GM18868 (cell line): ENCODE measurements around the gene TNS1.
"Not testable (repeated sequence)": the region's sequence is repeated elsewhere in the genome, so short reads cannot be mapped to it uniquely, and the experiment has no call there.

Source experiments
- ATAC-seq: cut with Tn5 transposase; IDR thresholded peaks from one replicate; pipeline ENCODE4 v1.9.1; 2021; ENCODE audit warnings: mild to moderate bottlenecking, moderate library complexity; ENCODE audit not compliant: unreplicated experiment

The TNS1 gene

GRCh38 chr2:218002845-218003180 lies at the start of gene TNS1:
TSS of gene TNS1 (minus strand) at chr2:218002995. CDS start at chr2:218002872, 123 bp downstream.
- ATAC-seq = no peak

- ATAC-seq = no peak
Observed at GRCh38 chr2:218051903-218052302, 49.1 kb upstream of the TNS1 start.

GRCh38 chr2:218047536-218048225 lies 44.9 kb upstream of the TNS1 start:
- no peak for ATAC-seq

GRCh38 chr2:218046238-218046637 lies 43.4 kb upstream of the TNS1 start:
- peak; percentile 88 for ATAC-seq

DNA sequence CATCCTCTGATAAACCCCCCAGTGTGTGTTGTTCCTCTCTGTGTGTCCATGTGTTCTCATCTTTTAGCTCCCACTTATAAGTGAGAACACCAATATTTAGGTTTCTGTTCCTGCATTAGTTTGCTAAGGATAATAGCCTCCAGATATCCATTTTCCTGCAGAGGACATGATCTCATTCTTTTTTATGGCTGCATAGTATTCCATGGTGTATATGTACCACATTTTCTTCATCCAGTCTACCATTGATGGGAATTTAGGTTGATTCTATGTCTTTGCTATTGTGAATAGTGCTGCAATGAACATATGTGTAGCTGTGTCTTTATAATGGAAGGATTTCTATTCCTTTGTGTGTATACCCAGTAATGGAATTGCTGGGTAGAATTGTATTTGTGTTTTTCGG lies 41.8 kb upstream of the TNS1 start:
- ATAC-seq = not testable (repeated sequence)

GRCh38 chr2:218043701-218044109 lies 40.9 kb upstream of the TNS1 start:
- ATAC-seq = no peak

GRCh38 chr2:218043100-218043499 lies 40.3 kb upstream of the TNS1 start:
- no peak for ATAC-seq

DNA sequence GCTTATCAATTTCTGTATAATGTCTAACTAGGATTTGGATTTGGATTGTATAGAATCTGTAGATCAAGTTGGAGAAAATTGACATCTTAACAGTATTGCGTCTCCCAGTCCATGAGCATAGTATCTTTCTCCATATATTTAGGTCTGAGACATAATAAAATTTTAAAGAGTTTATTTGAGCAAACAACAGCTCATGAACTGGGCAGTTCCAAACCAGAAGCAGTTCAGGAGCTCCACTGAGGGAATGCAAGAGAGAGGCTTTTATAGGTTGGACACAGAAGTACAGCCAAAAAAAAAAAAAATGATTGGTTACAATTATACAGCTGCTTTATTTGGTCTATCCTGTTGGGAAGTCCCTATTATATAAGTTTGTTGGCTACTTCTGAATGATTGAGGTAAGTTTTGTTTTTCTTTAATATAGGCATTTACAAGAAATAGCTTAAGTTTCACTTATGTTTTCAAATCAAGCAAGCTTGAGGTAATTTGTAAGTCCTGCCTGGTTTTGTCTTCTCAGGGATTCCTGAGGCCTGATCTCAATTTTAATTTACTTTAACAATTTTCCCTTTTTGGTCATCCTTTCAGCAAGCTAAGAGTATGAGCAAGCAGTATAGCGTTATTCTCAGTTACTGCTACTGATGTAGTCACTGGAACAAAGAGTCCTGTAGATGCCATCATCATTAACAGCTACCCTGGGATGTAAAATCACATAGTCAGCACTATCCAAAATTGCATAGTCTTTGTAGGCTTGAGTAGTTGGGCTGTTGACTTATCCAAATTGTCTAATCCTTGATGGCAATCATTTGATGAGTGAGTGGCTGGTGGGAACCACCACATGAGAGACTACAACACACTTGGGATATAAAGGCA lies 38.7 kb upstream of the TNS1 start:
- no peak for ATAC-seq

DNA sequence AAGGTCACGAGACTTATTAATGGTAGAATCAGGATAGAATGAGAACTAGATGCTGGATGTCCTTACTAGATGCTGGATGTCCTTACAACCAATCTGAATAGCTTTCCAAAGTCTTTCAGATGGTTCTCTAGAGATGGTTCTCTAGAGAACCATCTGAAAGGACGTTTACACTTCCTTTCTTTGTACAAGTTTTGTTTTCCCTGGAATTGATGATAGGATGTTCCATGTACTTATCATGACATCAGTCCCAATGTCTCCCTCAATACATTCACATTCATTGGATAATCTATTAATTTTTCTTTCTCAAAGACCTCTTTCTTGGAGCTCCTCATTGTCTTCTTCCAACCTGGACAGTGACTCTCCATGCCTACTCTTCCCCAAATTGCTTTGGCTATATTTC lies 38.1 kb upstream of the TNS1 start:
- no peak for ATAC-seq

- no peak for ATAC-seq
Observed at GRCh38 chr2:218039171-218039570, 36.4 kb upstream of the TNS1 start.

DNA sequence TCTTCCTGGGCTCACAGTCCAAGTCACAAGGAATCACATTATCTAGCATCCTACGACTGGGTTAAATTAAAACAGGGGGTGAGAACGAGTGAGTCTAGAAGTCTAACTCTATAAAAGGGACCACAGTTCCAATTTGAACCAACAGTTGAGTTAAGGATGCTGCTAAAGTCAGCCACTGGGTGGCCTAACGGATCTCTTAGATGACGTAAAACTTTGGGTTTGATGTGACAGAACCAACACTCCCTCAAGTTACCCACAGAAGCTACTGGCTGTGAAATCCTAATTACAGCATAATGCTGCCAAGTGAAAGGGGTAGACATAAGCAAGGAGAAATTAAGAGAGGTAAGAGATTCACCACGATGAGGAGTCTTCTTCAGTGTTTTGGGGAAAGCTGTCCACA lies 33.6 kb upstream of the TNS1 start:
- ATAC-seq = no peak

DNA sequence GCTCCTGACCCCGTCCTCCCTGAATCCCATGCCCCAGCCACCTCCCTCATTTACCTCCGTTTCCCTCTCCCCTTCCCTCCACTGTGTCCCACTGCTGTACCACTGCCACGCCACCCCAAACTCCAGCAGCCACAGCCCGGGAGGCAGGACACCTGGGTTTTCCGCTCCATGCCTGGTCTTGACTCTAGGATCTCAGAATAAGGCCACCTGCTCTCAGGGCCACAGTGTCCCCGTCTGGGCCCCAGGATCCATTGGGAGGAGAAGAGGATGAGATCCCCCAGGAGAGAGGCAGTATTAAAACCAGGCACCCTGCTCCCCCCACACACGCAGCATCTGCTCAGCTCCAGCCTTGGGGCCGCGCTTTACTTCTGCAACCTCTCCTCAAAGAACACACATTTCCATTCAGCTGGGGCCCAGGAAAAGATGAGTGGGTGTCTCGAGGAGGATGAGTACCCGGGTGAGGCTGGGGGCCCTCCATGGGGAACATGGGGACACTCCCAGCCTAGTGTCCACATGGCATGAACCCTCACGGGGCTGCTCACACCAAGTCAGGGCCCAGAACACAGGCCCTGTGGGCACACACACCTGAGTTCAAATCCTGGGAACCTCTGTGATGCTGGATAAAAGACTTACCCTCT lies 32.8 kb upstream of the TNS1 start:
- ATAC-seq = no peak

GRCh38 chr2:218034497-218035213 lies 31.9 kb upstream of the TNS1 start:
- peak; percentile 76 for ATAC-seq

- no peak for ATAC-seq
Observed at GRCh38 chr2:218033590-218034496, 31.0 kb upstream of the TNS1 start.

DNA sequence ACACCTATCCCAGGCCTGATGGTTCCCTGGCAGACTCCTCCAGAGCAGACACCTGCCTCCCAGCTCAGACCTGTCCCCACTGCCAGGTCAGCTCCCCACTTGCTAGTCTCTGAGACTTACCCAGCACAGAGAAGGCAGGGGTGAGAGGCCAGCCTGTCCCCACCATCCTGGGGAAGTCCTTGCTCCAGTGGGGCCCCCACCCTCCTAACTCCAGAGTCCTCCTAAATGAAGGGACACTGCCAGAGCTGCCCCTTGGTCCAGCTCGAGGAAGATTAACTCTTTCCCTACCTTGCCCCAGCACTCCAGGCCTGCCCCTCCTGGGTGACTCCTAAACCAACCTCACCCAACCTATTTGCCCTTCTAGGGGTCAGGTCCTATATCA lies 30.4 kb upstream of the TNS1 start:
- ATAC-seq = no peak

DNA sequence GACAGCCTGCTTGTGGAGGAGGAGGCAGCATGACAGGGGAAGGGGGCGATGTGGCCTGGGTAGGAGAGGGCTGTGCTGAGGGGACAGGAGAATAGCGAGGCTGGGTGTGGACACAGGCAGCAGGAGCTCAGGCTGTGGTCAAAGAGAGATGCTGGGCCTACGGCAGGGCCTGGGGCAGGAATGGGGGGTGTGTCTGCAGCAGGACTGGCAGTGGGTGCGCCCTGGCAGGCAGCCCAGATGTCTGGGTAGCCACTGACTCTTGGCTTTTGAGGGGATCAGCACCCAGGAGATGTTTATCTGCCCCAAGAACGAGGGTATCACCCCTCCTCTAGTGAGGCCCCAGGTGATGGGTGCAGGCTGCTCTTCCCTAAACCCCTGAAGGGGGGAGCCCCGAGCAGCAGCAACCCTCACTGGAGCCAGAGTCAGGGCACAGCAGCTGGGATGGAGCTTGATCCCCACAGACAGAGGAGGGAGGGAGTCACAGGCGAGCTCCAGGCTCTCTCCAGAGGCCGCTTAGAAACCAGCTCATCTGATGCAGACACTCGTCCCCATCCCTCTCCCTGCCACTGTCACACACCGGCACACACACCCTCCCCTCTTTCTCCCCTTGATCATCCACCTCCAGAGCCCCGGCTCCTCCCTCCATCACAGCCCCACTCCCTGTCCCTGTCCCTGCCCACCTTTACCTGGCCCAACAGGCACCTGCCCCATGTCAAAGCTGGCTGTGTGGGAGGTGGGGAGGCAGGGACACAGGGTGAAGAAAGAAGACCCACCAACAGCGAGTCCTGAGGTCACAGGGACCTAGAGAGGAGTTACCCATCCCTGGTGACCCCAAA lies 29.8 kb upstream of the TNS1 start:
- ATAC-seq = no peak

DNA sequence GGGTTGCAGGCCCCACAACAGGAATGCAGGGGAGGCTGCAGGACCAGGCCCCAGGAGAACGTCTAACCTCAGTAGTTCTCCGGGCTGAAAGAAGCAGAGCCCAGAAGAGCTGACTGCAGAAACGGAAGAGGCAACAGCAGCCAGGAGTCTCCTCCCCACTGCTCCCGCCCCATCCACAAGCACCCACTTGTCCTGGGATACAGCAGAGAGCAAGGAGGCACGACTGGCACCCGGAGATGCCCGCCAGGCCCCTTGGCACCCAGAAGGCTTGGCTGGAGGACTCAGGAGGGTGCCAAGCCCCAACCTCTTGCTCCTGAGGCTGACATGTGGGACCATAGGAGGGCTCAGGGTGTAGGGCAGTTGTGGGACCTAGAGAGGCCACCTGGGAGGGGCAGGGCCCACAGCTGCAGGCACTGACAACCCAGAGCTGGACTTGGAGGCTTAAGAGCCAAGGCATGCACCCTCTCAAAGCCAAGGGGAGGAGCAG lies 29.0 kb upstream of the TNS1 start:
- no peak for ATAC-seq

DNA sequence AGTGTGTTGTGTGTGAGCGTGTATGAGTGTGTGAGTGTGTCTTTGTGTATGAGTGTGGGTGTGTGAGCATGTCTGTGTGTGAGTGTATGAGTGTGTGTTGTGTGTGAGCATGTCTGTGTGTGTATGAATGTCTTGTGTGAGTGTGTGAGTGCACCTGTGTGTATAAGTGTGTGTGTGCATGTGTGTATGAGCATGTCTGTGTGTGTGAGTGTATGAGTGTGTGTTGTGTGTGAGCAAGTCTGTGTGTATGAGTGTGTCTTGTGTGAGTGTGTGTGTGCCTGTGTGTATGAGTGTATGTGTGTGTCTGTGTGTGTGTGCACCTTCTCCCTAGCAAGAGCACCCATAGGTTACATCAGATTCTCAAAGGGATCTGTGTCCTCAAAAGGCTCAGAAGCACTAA lies 28.5 kb upstream of the TNS1 start:
- no peak for ATAC-seq
